GM13976 (cell line): Measurements from ENCODE around the gene PI3.

ENCODE experiments used
- DNase-seq: peaks from one replicate; pipeline ENCODE4 v3.0.0; 2012; ENCODE audit warnings: low spot score
- in situ Hi-C: fragments of 300-500 bp; cut with MboI; formaldehyde crosslinking; loops from one replicate; pipeline ENCODE4 v1.12.0; 2022; ENCODE audit warnings: low sequenced_read_pairs, mixed read lengths, inconsistent platforms; ENCODE audit not compliant: unreplicated experiment
- TF ChIP-seq, protein P1 (sequence below): IDR thresholded peaks from 2 replicates; pipeline ENCODE4 v1.5.1; 2012; ENCODE audit warnings: borderline replicate concordance, mild to moderate bottlenecking; ENCODE audit not compliant: insufficient read depth; ENCODE audit errors: extremely low read depth, missing control alignments, control extremely low read depth

The PI3 gene

DNA sequence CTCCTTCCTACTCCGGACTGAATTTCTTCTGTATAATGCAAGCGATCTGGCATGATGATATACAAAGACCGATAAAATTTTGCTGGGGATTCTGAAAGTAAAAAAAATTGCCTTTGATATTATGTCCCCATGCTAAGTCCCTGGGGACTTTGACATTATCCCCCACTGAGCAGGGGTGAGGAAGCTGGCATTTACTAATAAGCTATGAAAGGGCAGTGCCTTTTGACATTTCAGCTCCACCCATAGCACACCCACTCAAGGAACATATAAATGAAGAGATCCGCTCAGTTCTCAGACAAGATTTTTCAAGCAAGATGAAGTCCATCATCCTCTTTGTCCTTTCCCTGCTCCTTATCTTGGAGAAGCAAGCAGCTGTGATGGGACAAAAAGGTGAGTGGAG is 46.4 kb downstream of the PI3 start, which contains the start of gene SEMG2:
Gene SEMG2, plus strand, starts transcription at position 298 of the 400 bp plus-strand sequence. Its CDS starts 17 bp downstream, at position 315.
- TF ChIP-seq, protein P1, sequence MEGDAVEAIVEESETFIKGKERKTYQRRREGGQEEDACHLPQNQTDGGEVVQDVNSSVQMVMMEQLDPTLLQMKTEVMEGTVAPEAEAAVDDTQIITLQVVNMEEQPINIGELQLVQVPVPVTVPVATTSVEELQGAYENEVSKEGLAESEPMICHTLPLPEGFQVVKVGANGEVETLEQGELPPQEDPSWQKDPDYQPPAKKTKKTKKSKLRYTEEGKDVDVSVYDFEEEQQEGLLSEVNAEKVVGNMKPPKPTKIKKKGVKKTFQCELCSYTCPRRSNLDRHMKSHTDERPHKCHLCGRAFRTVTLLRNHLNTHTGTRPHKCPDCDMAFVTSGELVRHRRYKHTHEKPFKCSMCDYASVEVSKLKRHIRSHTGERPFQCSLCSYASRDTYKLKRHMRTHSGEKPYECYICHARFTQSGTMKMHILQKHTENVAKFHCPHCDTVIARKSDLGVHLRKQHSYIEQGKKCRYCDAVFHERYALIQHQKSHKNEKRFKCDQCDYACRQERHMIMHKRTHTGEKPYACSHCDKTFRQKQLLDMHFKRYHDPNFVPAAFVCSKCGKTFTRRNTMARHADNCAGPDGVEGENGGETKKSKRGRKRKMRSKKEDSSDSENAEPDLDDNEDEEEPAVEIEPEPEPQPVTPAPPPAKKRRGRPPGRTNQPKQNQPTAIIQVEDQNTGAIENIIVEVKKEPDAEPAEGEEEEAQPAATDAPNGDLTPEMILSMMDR = no peak
- DNase-seq = no peak
- in situ Hi-C loops = no loop called here

DNA sequence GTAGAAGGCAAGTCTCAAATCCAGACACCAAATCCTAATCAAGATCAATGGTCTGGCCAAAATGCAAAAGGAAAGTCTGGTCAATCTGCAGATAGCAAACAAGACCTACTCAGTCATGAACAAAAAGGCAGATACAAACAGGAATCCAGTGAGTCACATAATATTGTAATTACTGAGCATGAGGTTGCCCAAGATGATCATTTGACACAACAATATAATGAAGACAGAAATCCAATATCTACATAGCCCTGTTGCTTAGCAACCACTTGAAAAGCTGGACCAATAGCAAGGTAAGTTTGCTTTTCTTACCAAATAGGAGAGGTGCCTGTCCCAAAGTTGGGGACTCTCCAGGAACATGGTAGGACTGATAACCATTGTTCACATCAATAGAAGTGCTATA is 48.4 kb downstream of the PI3 start:
- no peak for DNase-seq
- TF ChIP-seq, protein P1 = no peak
- in situ Hi-C loops = no loop called here
